ENCODE measurements around the gene THBD.

- TF ChIP-seq CTCF (IDR thresholded peaks at IDR 0.05; ENCODE audit: low read length), result no peak
- TF ChIP-seq EZH2 (IDR thresholded peaks at IDR 0.05; ENCODE audit: borderline replicate concordance, low read length), result no peak
Measured at GRCh38 chr20:23059001-23059400, 9.5 kb upstream of the THBD start.
